DMS153 (cell line): Measurements from ENCODE around the gene PUSL1.
A peak's percentile ranks its signal among the peaks of the same experiment; 100 is the strongest.

Experiments
- DNase-seq: peaks from one replicate; lab custom pipeline; 2025; lab: John Stamatoyannopoulos, UW

Gene PUSL1

GRCh38 chr1:1279028-1279427 is 29.4 kb upstream of the PUSL1 start:
- DNase-seq = no peak

GRCh38 chr1:1280782-1281481 is 27.5 kb upstream of the PUSL1 start:
- no peak for DNase-seq

- DNase-seq = peak; percentile 66
These were observed 26.7 kb upstream of the PUSL1 start for GRCh38 chr1:1281533-1282321.

- DNase-seq = no peak
These were observed 25.4 kb upstream of the PUSL1 start for GRCh38 chr1:1282998-1283397.

GRCh38 chr1:1283821-1284220 is 24.6 kb upstream of the PUSL1 start:
- peak; percentile 64 for DNase-seq

GRCh38 chr1:1284221-1285101 is 23.9 kb upstream of the PUSL1 start:
- no peak for DNase-seq

GRCh38 chr1:1285102-1285571 is 23.3 kb upstream of the PUSL1 start:
- DNase-seq = no peak

GRCh38 chr1:1285611-1286311 is 22.6 kb upstream of the PUSL1 start:
- peak; percentile 19 for DNase-seq

- DNase-seq = no peak
These were observed 21.8 kb upstream of the PUSL1 start for GRCh38 chr1:1286313-1287261.

- no peak for DNase-seq
These were observed 20.9 kb upstream of the PUSL1 start for GRCh38 chr1:1287288-1288110.

GRCh38 chr1:1290238-1290731 is 18.1 kb upstream of the PUSL1 start:
- peak; percentile 58 for DNase-seq

GRCh38 chr1:1291023-1291528 is 17.3 kb upstream of the PUSL1 start:
- DNase-seq = peak; percentile 61

GRCh38 chr1:1291548-1292441 is 16.6 kb upstream of the PUSL1 start:
- peak; percentile 93 for DNase-seq

- DNase-seq = no peak
These were observed 16.0 kb upstream of the PUSL1 start for GRCh38 chr1:1292442-1292779.

GRCh38 chr1:1292851-1293250 is 15.5 kb upstream of the PUSL1 start:
- no peak for DNase-seq

GRCh38 chr1:1293263-1294249 is 14.8 kb upstream of the PUSL1 start:
- DNase-seq = no peak

GRCh38 chr1:1294250-1294890 is 14.0 kb upstream of the PUSL1 start:
- DNase-seq = no peak
